SK-N-SH (cell line): ENCODE measurements around the gene KRTAP2-1. TPM values are rescaled to one million over a fixed set of nuclear protein-coding genes. Genes with fewer than 3 reads are reported as not detected.

Experiments used
- CTCF ChIA-PET: fragments of 300-600, 350-600 bp; formaldehyde crosslinking; extraction: SDS; loops from one replicate; lab custom pipeline; 2021; lab: Yijun Ruan, JAX
- POLR2A ChIA-PET: fragments of 350-600 bp; sonication (Branson Sonifier 250); formaldehyde crosslinking; extraction: SDS; loops from one replicate; lab custom pipeline; 2020; ENCODE audit warnings: antibody characterized with exemption, inconsistent platforms; lab: Yijun Ruan, JAX
- DNase-seq: peaks from one replicate; pipeline ENCODE4 v3.0.0; 2012
- H2AFZ ChIP-seq: fragments of 200-600 bp; sonication (generic); 2 replicates; pipeline ENCODE4 v1.8.1; 2016; ENCODE audit warnings: antibody characterized with exemption, mild to moderate bottlenecking, low read depth
- H3F3A ChIP-seq: fragments of 200-600 bp; sonication (generic); replicated peaks from 2 replicates; pipeline ENCODE3; 2016; ENCODE audit warnings: antibody characterized with exemption, mild to moderate bottlenecking; ENCODE audit not compliant: insufficient read depth
- H3K27ac ChIP-seq, 2 experiments: fragments of 200-500 bp in 1 of 2; fragments of 200-600 bp in 1 of 2; sonication (Bioruptor generic) in 1 of 2; sonication (generic), shearing (Covaris generic) in 1 of 2; 2 replicates each; pipeline versions ENCODE4 v1.5.1 to v1.6.1; 2014 to 2016; ENCODE audit warnings: low read depth in 2 of 2, inconsistent platforms in 1 of 2, low read length in 1 of 2, mild to moderate bottlenecking in 1 of 2, mixed read lengths in 1 of 2
- H3K27me3 ChIP-seq: fragments of 200-600 bp; sonication (generic), shearing (Covaris generic); 2 replicates; pipeline ENCODE4 v1.6.1; 2016; ENCODE audit warnings: mixed run types; ENCODE audit not compliant: insufficient read depth
- H3K36me3 ChIP-seq, 2 experiments: fragments of 200-500 bp in 1 of 2; fragments of 200-600 bp in 1 of 2; sonication (Bioruptor generic) in 1 of 2; sonication (generic) in 1 of 2; replicated peaks in 1 of 2; 2 replicates each; pipeline versions ENCODE3 to v1.5.1; 2014 to 2016; ENCODE audit warnings: low read length in 1 of 2, mild to moderate bottlenecking in 1 of 2; ENCODE audit not compliant: insufficient read depth in 2 of 2, control insufficient read depth in 1 of 2
- H3K4me1 ChIP-seq, 2 experiments: fragments of 200-500 bp in 1 of 2; fragments of 200-600 bp in 1 of 2; sonication (Bioruptor generic) in 1 of 2; sonication (generic), shearing (Covaris generic) in 1 of 2; 2 replicates each; pipeline versions ENCODE4 v1.5.1 to v1.6.1; 2014 to 2016; ENCODE audit warnings: low read depth in 1 of 2, low read length in 1 of 2, mixed run types in 1 of 2; ENCODE audit not compliant: insufficient read depth in 2 of 2, control insufficient read depth in 1 of 2
- H3K4me2 ChIP-seq: fragments of 200-600 bp; sonication (generic), shearing (Covaris generic); 2 replicates; pipeline ENCODE4 v1.6.1; 2017; ENCODE audit warnings: mixed run types
- H3K4me3 ChIP-seq, 2 experiments: fragments of 200-500 bp in 1 of 2; fragments of 200-600 bp in 1 of 2; sonication (Bioruptor generic) in 1 of 2; sonication (generic), shearing (Covaris generic) in 1 of 2; 2 replicates each; pipeline versions ENCODE4 v1.5.1 to v1.8.1; 2014 to 2016; ENCODE audit warnings: low read depth in 2 of 2, inconsistent platforms in 1 of 2, low read length in 1 of 2, mild to moderate bottlenecking in 1 of 2, mixed read lengths in 1 of 2, moderate library complexity in 1 of 2
- H3K79me2 ChIP-seq: fragments of 200-600 bp; sonication (generic); 2 replicates; pipeline ENCODE4 v1.8.1; 2017; ENCODE audit warnings: mild to moderate bottlenecking; ENCODE audit not compliant: insufficient read depth
- H3K9ac ChIP-seq: fragments of 200-600 bp; sonication (generic); 2 replicates; pipeline ENCODE4 v1.6.1; 2017; ENCODE audit warnings: mixed run types
- H3K9me2 ChIP-seq: fragments of 200-600 bp; sonication (generic); 2 replicates; pipeline ENCODE4 v1.6.1; 2017; ENCODE audit warnings: mixed run types
- H3K9me3 ChIP-seq: fragments of 200-600 bp; sonication (generic); 2 replicates; pipeline ENCODE4 v1.6.1; 2017; ENCODE audit warnings: mixed run types, mild to moderate bottlenecking, moderate library complexity
- H4K20me1 ChIP-seq: fragments of 200-600 bp; sonication (generic); 2 replicates; pipeline ENCODE4 v1.6.1; 2017; ENCODE audit warnings: mild to moderate bottlenecking, mixed run types; ENCODE audit not compliant: insufficient read depth
- CHD2 ChIP-seq: fragments of 150-350 bp; IDR thresholded peaks from 2 replicates; pipeline ENCODE4 v1.6.1; 2018; ENCODE audit warnings: low read length; ENCODE audit not compliant: partially characterized antibody
- ELF1 ChIP-seq: IDR thresholded peaks from 2 replicates; pipeline ENCODE4 v1.4.0; 2012
- EP300 ChIP-seq, 2 experiments: IDR thresholded peaks; 2 replicates each; pipeline versions ENCODE4 v1.4.0 to v1.6.1; 2012; ENCODE audit warnings: borderline replicate concordance in 1 of 2, low read depth in 1 of 2, low read length in 1 of 2
- EZH2phosphoT487 ChIP-seq: fragments of 200-600 bp; sonication (generic); IDR thresholded peaks from 2 replicates; pipeline ENCODE4 v1.6.1; 2017; ENCODE audit warnings: low read depth, mixed run types, mild to moderate bottlenecking, antibody characterized with exemption, moderate library complexity, borderline replicate concordance
- FOXJ3 ChIP-seq: sonication (generic); formaldehyde crosslinking; IDR thresholded peaks from 2 replicates; pipeline ENCODE4 v1.5.1; 2020; ENCODE audit warnings: mild to moderate bottlenecking, missing genetic modification reagents
- JUND ChIP-seq: IDR thresholded peaks from 2 replicates; pipeline ENCODE4 v1.4.0; 2012
- MXI1 ChIP-seq: IDR thresholded peaks from 2 replicates; pipeline ENCODE4 v1.6.1; 2012; ENCODE audit warnings: mild to moderate bottlenecking, low read depth, low read length, improper control_type of control experiment
- NFIC ChIP-seq: IDR thresholded peaks from 2 replicates; pipeline ENCODE4 v1.4.0; 2012; ENCODE audit warnings: borderline replicate concordance
- POLR2AphosphoS5 ChIP-seq: IDR thresholded peaks from 2 replicates; pipeline ENCODE4 v1.6.1; 2012; ENCODE audit warnings: low read depth, low read length
- RAD21 ChIP-seq: IDR thresholded peaks from 2 replicates; pipeline ENCODE4 v1.6.1; 2012; ENCODE audit warnings: mild to moderate bottlenecking, low read length
- RCOR1 ChIP-seq: fragments of 150-350 bp; IDR thresholded peaks from 2 replicates; pipeline ENCODE4 v1.6.1; 2017; ENCODE audit warnings: antibody characterized with exemption, low read length
- RFX5 ChIP-seq: IDR thresholded peaks from 2 replicates; pipeline ENCODE4 v1.6.1; 2012; ENCODE audit warnings: mild to moderate bottlenecking, improper control_type of control experiment, low read length
- RXRA ChIP-seq: IDR thresholded peaks from 2 replicates; pipeline ENCODE4 v1.4.0; 2012; ENCODE audit warnings: low read depth, mild to moderate bottlenecking, borderline replicate concordance
- SIN3A ChIP-seq: IDR thresholded peaks from 2 replicates; pipeline ENCODE4 v1.6.1; 2012; ENCODE audit warnings: low read depth, mild to moderate bottlenecking, low read length, moderate library complexity, borderline replicate concordance
- SMC3 ChIP-seq: IDR thresholded peaks from 2 replicates; pipeline ENCODE4 v1.6.1; 2012; ENCODE audit warnings: low read depth, low read length, improper control_type of control experiment
- TCF12 ChIP-seq: IDR thresholded peaks from 2 replicates; pipeline ENCODE4 v1.4.0; 2012
- YY1 ChIP-seq: IDR thresholded peaks from 2 replicates; pipeline ENCODE4 v1.4.0; 2012; ENCODE audit warnings: low read depth, mild to moderate bottlenecking
- WGBS: methylation state at CpG from one replicate; pipeline ENCODE4 v1.1.6; 2017; ENCODE audit warnings: low lambda C conversion rate; 5-methylcytosine and 5-hydroxymethylcytosine counted together
- polyA plus RNA-seq, 3 experiments: library from polyadenylated mRNA; depleted of rRNA; stranded (reverse); fragments of >200 nt; gene quantifications; 2 replicates each; pipeline ENCODE4 v1.2.3, GENCODE V29; 2012
- TF ChIP-seq, protein P1 (sequence below): fragments of 150-350 bp; IDR thresholded peaks from 2 replicates; pipeline ENCODE4 v1.6.1; 2017; ENCODE audit warnings: antibody characterized with exemption, low read length, low read depth, borderline replicate concordance

KRTAP2-1 gene
- polyA plus RNA-seq, 1 of the 3 experiments (the other 2 are of a cell fraction) = not detected

GRCh38 chr17:41071606-41072360 lies 24.7 kb upstream of the KRTAP2-1 start:
- Histone ChIP-seq H3K4me1 (no peaks in the 10 kb centered on the region), H2AFZ (no peak overlapping the region), H3K9me2 (no peaks in the 10 kb centered on the region; the same call in 1 of the 2 replicates), H3K4me3 (no peak overlapping the region), H3K9ac (no peak overlapping the region), H3K27ac (no peak overlapping the region), H3K27me3 (no peaks in the 10 kb centered on the region), H4K20me1 (no peaks in the 10 kb centered on the region), H3K9me3 (no peaks in the 10 kb centered on the region), H3K4me2 (no peak overlapping the region), H3F3A (no peaks in the 10 kb centered on the region), H3K36me3 (no peaks in the 10 kb centered on the region), H3K79me2 (no peaks in the 10 kb centered on the region)
- ChIA-PET CTCF (interaction anchor here (1.2 to 2.1 kb wide), 2 partner anchors 251 to 477 kb away, joined by 3 to 6 read pairs; no protein-coding TSS in a partner anchor), POLR2A (no interaction called here)
- 48% methylated on average over 5 of the region's 5 CpGs for WGBS
- no peak for DNase-seq
- no peak for TF ChIP-seq NFIC
- TF ChIP-seq POLR2AphosphoS5 = no peak
- TF ChIP-seq, protein P1, sequence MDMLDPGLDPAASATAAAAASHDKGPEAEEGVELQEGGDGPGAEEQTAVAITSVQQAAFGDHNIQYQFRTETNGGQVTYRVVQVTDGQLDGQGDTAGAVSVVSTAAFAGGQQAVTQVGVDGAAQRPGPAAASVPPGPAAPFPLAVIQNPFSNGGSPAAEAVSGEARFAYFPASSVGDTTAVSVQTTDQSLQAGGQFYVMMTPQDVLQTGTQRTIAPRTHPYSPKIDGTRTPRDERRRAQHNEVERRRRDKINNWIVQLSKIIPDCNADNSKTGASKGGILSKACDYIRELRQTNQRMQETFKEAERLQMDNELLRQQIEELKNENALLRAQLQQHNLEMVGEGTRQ = no peak

GRCh38 chr17:41069031-41069430 lies 21.9 kb upstream of the KRTAP2-1 start:
- no peaks in the 10 kb centered on the region for H3K27me3 ChIP-seq
- 41% methylated on average over 3 of the region's 3 CpGs for WGBS
- POLR2A ChIA-PET = no interaction called here

DNA sequence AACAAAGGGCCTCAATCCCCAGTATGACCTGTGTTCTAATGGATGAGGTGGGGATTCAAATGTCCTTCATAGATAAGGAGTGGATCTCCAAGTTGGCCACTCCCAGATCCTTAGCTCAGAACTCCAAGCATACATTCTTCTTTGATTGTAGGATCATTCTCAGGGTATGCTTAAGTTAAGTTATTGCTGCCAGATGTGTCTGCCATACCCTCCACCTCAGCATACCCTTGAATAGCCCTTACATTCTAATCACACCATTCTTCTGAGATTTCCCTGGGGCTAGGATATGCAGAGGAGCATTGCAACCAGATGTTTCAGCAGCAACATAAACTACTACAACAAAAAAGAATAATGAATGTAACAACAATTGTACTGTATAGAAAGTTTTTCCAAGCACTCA lies 20.2 kb upstream of the KRTAP2-1 start:
- H3K79me2 ChIP-seq = no peaks in the 10 kb centered on the region
- no peaks in the 10 kb centered on the region for H3K36me3 ChIP-seq
- H3K9me3 ChIP-seq = no peaks in the 10 kb centered on the region
- H3K27me3 ChIP-seq = no peaks in the 10 kb centered on the region
- no peak overlapping the region for H3K27ac ChIP-seq
- H3K4me3 ChIP-seq = no peak overlapping the region
- no peaks in the 10 kb centered on the region for H4K20me1 ChIP-seq
- POLR2A ChIA-PET = no interaction called here
- CTCF ChIA-PET = no interaction called here
- no peak overlapping the region for H3K4me2 ChIP-seq
- H3K9me2 ChIP-seq = no peaks in the 10 kb centered on the region
- no peak overlapping the region for H3K9ac ChIP-seq
- TF ChIP-seq RXRA = no peak
- TF ChIP-seq ELF1 = no peak
- TF ChIP-seq MXI1 = no peak
- TF ChIP-seq RFX5 = no peak
- no peak for TF ChIP-seq CHD2
- TF ChIP-seq SIN3A = no peak
- TF ChIP-seq RCOR1 = no peak
- TF ChIP-seq FOXJ3 (CRISPR knock-in tag) = no peak
- no peak for TF ChIP-seq TCF12
- no peak for TF ChIP-seq SMC3
- TF ChIP-seq RAD21 = no peak
- no peak for TF ChIP-seq EZH2phosphoT487
- TF ChIP-seq, all 33 proteins: peak for 0
- Histone ChIP-seq H3F3A (no peaks in the 10 kb centered on the region), H2AFZ (no peak overlapping the region), H3K4me1 (peaks cover 0 to 8% of the 10 kb centered on the region in 2 experiments; a peak in 1 of 4 replicates)
- DNase-seq = no peak

More at GRCh38 chr17:41069031-41069430, 21.9 kb upstream of the KRTAP2-1 start:
- DNase-seq = no peak
- Histone ChIP-seq H2AFZ (no peak overlapping the region), H3K27ac (no peak overlapping the region), H3K9me3 (no peaks in the 10 kb centered on the region), H3K36me3 (no peaks in the 10 kb centered on the region), H4K20me1 (no peaks in the 10 kb centered on the region), H3K9me2 (no peaks in the 10 kb centered on the region; the same call in 1 of the 2 replicates), H3K4me2 (no peak overlapping the region), H3K79me2 (no peaks in the 10 kb centered on the region), H3F3A (no peaks in the 10 kb centered on the region), H3K4me1 (no peaks in the 10 kb centered on the region), H3K4me3 (no peak overlapping the region), H3K9ac (no peak overlapping the region)
- CTCF ChIA-PET = no interaction called here
- TF ChIP-seq RXRA = no peak
- TF ChIP-seq YY1 = no peak
- TF ChIP-seq JUND = no peak
- TF ChIP-seq EP300 (IDR thresholded peaks at IDR 0.05; ENCODE audit: borderline replicate concordance in 1 of 2, low read depth in 1 of 2, low read length in 1 of 2) = no peak
